Endodermal cell (in vitro differentiated cells): ENCODE measurements around the gene LRRN3. TPM values are rescaled to one million over a fixed set of nuclear protein-coding genes. Genes with fewer than 3 reads are reported as not detected.

ENCODE experiments used
- DNase-seq: peaks from one replicate; pipeline ENCODE4 v3.0.0-alpha.2; 2017
- H3K27ac ChIP-seq: 2 replicates; pipeline ENCODE4 v1.5.1; 2013; ENCODE audit warnings: mild to moderate bottlenecking, low read depth, low read length, moderate library complexity
- H3K27me3 ChIP-seq: 2 replicates; pipeline ENCODE4 v1.6.1; 2013; ENCODE audit warnings: mild to moderate bottlenecking, low read length, moderate library complexity; ENCODE audit not compliant: insufficient read depth, control insufficient read depth, poor library complexity, severe bottlenecking
- H3K36me3 ChIP-seq: 2 replicates; pipeline ENCODE4 v1.7.0; 2013; ENCODE audit warnings: mild to moderate bottlenecking, low read length, moderate library complexity; ENCODE audit not compliant: control insufficient read depth, insufficient read depth
- H3K4me1 ChIP-seq: one replicate; pipeline ENCODE4 v1.7.0; 2013; ENCODE audit warnings: low read length; ENCODE audit not compliant: control insufficient read depth, insufficient read depth
- H3K4me3 ChIP-seq: 2 replicates; pipeline ENCODE4 v1.5.1; 2013; ENCODE audit warnings: mild to moderate bottlenecking, low read length, moderate library complexity
- H3K9ac ChIP-seq: 2 replicates; pipeline ENCODE4 v1.6.1; 2013; ENCODE audit warnings: mild to moderate bottlenecking, low read length, moderate library complexity; ENCODE audit not compliant: poor library complexity, severe bottlenecking; ENCODE audit errors: extremely low read depth
- H3K9me3 ChIP-seq: 2 replicates; pipeline ENCODE4 v1.6.1; 2013; ENCODE audit warnings: mild to moderate bottlenecking, low read length, moderate library complexity; ENCODE audit not compliant: control insufficient read depth
- H3K27ac Mint-ChIP-seq: 2 replicates; pipeline ENCODE4 v1.8.0; 2020; ENCODE audit warnings: mixed read lengths
- H3K27me3 Mint-ChIP-seq: 2 replicates; pipeline ENCODE4 v1.8.0; 2021; ENCODE audit warnings: mild to moderate bottlenecking, mixed read lengths; ENCODE audit not compliant: insufficient read depth
- H3K36me3 Mint-ChIP-seq: 2 replicates; pipeline ENCODE4 v1.8.0; 2020; ENCODE audit warnings: low read depth, mixed read lengths
- H3K4me1 Mint-ChIP-seq: 2 replicates; pipeline ENCODE4 v1.8.0; 2020; ENCODE audit warnings: mixed read lengths
- H3K4me3 Mint-ChIP-seq: 2 replicates; pipeline ENCODE4 v1.8.0; 2020; ENCODE audit warnings: mild to moderate bottlenecking, moderate library complexity, mixed read lengths
- H3K9me3 Mint-ChIP-seq: 2 replicates; pipeline ENCODE4 v1.8.0; 2020; ENCODE audit warnings: mild to moderate bottlenecking, mixed read lengths
- WGBS, 2 experiments: methylation state at CpG; one replicate each; pipeline versions ENCODE4 v1.1.5 to v1.1.7; 2013; ENCODE audit warnings: missing lambda C conversion rate in 2 of 2, mixed read lengths in 1 of 2; ENCODE audit not compliant: insufficient coverage in 1 of 2, insufficient read length in 1 of 2; 5-methylcytosine and 5-hydroxymethylcytosine counted together
- total RNA-seq, 2 donors: library from RNA; stranded (reverse); fragmentation: NEBNext Ultra II Directional in 1 of 2; extraction: Animal tissue kit (Norgen Biotek cat#: 25700) in 1 of 2; gene quantifications; 2 replicates in 1 of 2; 3 replicates in 1 of 2; pipeline ENCODE4 v1.2.1, GENCODE V29; 2021
- TF ChIP-seq, protein P1 (sequence below): fragments of 200-600 bp; sonication (generic); conservative IDR thresholded peaks from 2 replicates; pipeline ENCODE4 v1.5.0; 2021; ENCODE audit warnings: antibody characterized with exemption, mild to moderate bottlenecking

LRRN3 gene
- total RNA-seq, 2 donors from 2014 or later, result 1.3 TPM; not detected in 1

DNA sequence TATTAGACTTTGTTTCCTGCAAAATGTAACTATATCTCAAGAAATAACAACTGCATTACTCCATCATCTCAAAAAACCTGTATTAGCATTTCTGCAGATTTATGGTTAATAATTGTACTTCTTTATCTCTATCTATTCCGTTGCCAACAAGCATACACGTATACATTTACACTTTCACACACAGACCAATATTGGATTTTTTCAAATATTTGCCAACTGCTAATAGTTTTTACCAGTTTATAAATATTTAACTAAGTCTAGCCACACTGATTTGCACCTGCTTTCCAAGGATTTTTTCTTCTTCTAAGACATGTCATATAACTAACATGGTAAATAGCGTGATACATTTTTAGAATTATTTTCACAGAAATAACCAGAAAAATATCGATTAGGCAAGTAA, 12.2 kb downstream of the LRRN3 start:
- no peak overlapping the region for H3K4me3 ChIP-seq
- no peak overlapping the region for H3K9ac ChIP-seq
- peaks cover 1% of the 10 kb centered on the region for H3K4me1 ChIP-seq
- 87 to 94% methylated on average over 3 to 4 of the region's 4 CpGs for WGBS, 2 experiments
- DNase-seq, result no peak
- Mint-ChIP-seq H3K27me3 (no peaks in the 10 kb centered on the region), H3K4me1 (peaks cover 9% of the 10 kb centered on the region), H3K27ac (no peak overlapping the region), H3K9me3 (no peaks in the 10 kb centered on the region), H3K36me3 (no peaks in the 10 kb centered on the region), H3K4me3 (no peak overlapping the region)
- H3K9me3 ChIP-seq, result no peaks in the 10 kb centered on the region
- H3K27me3 ChIP-seq, result no peaks in the 10 kb centered on the region
- no peak overlapping the region for H3K27ac ChIP-seq
- TF ChIP-seq, protein P1, sequence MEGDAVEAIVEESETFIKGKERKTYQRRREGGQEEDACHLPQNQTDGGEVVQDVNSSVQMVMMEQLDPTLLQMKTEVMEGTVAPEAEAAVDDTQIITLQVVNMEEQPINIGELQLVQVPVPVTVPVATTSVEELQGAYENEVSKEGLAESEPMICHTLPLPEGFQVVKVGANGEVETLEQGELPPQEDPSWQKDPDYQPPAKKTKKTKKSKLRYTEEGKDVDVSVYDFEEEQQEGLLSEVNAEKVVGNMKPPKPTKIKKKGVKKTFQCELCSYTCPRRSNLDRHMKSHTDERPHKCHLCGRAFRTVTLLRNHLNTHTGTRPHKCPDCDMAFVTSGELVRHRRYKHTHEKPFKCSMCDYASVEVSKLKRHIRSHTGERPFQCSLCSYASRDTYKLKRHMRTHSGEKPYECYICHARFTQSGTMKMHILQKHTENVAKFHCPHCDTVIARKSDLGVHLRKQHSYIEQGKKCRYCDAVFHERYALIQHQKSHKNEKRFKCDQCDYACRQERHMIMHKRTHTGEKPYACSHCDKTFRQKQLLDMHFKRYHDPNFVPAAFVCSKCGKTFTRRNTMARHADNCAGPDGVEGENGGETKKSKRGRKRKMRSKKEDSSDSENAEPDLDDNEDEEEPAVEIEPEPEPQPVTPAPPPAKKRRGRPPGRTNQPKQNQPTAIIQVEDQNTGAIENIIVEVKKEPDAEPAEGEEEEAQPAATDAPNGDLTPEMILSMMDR, result no peak
- H3K36me3 ChIP-seq, result no peaks in the 10 kb centered on the region

DNA sequence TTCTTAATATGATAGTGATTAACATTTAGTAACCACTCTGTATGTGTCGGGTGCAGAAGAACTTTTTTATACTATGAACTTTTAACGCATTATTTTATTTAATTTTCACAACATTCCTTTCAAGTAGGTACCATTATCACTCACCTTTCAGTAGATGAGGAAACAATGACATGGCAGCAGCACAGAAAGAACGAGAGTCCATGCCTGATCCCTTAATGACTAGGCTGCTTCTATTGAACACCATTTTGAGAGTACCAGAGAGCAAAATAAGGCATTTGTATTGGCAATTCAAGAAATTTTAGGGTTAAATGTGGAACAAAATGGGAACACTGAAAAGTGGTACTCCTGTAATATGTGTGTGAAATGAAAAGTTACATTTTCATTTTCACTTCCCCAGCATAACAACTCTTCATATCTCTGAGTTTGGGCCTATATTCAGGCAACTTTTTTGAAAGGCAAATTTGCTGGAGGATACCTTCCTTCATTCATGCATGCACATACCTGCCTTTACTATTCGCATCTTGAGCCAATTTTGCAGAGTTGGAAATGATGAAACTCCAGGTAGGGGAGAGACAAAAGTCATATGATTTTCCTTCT, 12.8 kb downstream of the LRRN3 start:
- peaks cover 6% of the 10 kb centered on the region for H3K4me1 Mint-ChIP-seq
- H3K9ac ChIP-seq, result no peak overlapping the region
- no peak overlapping the region for H3K4me3 ChIP-seq
- H3K9me3 Mint-ChIP-seq, result no peaks in the 10 kb centered on the region
- no peaks in the 10 kb centered on the region for H3K36me3 ChIP-seq
- no peak overlapping the region for H3K27ac Mint-ChIP-seq
- 75 to 95% methylated on average over 1 to 4 of the region's 4 CpGs for WGBS, 2 experiments
- no peaks in the 10 kb centered on the region for H3K36me3 Mint-ChIP-seq
- no peaks in the 10 kb centered on the region for H3K27me3 ChIP-seq
- DNase-seq, result no peak
- TF ChIP-seq, protein P1, result no peak
- no peak overlapping the region for H3K27ac ChIP-seq
- no peaks in the 10 kb centered on the region for H3K4me1 ChIP-seq
- H3K27me3 Mint-ChIP-seq, result no peaks in the 10 kb centered on the region
- H3K4me3 Mint-ChIP-seq, result no peak overlapping the region
- H3K9me3 ChIP-seq, result no peaks in the 10 kb centered on the region

DNA sequence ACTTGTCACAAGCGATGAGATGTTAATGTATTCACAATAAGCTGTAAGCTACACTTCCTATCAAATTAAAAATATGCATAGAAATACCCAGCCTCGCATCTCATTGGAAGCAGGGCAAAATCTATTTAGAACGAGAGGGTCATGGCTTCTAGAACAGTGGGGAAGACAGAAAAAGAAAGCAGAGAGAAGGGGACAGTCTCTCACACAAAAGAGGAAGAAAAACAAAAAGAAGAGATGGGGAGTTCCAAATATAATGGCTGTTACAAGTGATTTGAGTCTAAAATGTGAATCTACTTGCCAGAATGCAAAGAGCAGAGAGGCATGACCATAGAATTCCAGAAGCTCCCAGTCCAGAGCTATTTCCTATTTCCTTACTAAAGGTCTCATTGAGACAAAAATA, 13.8 kb downstream of the LRRN3 start:
- H3K27me3 Mint-ChIP-seq, result no peaks in the 10 kb centered on the region
- no peak for DNase-seq
- H3K4me3 Mint-ChIP-seq, result no peak overlapping the region
- Histone ChIP-seq H3K9ac (no peak overlapping the region), H3K27ac (peak overlapping the region; percentile 82), H3K27me3 (no peaks in the 10 kb centered on the region), H3K36me3 (no peaks in the 10 kb centered on the region), H3K4me3 (no peak overlapping the region), H3K4me1 (no peaks in the 10 kb centered on the region), H3K9me3 (no peaks in the 10 kb centered on the region)
- peaks cover 6% of the 10 kb centered on the region for H3K4me1 Mint-ChIP-seq
- no peak overlapping the region for H3K27ac Mint-ChIP-seq
- TF ChIP-seq, protein P1, result no peak
- WGBS, 2 experiments, result 87% methylated on average over 3 of the region's 3 CpGs; no CpG with 5 or more reads in 1 of the 2 experiments
- H3K9me3 Mint-ChIP-seq, result no peaks in the 10 kb centered on the region
- no peaks in the 10 kb centered on the region for H3K36me3 Mint-ChIP-seq
